COLO668 (cell line): Measurements from ENCODE around the gene G2E3.
"Not testable (repeated sequence)": the region's sequence is repeated elsewhere in the genome, so short reads cannot be mapped to it uniquely, and the experiment has no call there.

Experiments used
- DNase-seq: peaks from one replicate; lab custom pipeline; 2025; ENCODE audit not compliant: unreplicated experiment; lab: John Stamatoyannopoulos, UW

Gene G2E3

GRCh38 chr14:30559638-30560091, 707 bp downstream of the G2E3 start:
- DNase-seq: no peak

DNA sequence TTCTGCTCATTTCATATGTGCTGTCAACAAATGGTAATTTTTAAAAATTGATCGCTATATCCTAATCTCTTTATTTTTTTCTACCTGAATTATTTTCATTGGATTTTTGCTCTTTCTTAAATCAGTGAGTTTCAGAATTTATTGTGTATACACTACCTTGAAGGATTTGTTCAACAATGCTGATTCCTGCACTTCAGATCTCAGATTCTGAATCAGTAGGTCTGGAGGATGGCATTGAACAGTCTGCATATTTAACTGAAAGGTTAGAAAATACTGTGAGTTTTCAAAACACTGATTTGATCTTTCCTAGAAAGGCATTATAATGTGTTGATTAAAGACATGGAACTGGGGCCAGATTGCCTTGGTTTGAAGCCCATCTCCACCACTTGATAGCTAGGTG, 1.6 kb downstream of the G2E3 start:
- DNase-seq: no peak

GRCh38 chr14:30564235-30564867, 5.4 kb downstream of the G2E3 start:
- DNase-seq: no peak

GRCh38 chr14:30564868-30565248, 5.9 kb downstream of the G2E3 start:
- no peak for DNase-seq

DNA sequence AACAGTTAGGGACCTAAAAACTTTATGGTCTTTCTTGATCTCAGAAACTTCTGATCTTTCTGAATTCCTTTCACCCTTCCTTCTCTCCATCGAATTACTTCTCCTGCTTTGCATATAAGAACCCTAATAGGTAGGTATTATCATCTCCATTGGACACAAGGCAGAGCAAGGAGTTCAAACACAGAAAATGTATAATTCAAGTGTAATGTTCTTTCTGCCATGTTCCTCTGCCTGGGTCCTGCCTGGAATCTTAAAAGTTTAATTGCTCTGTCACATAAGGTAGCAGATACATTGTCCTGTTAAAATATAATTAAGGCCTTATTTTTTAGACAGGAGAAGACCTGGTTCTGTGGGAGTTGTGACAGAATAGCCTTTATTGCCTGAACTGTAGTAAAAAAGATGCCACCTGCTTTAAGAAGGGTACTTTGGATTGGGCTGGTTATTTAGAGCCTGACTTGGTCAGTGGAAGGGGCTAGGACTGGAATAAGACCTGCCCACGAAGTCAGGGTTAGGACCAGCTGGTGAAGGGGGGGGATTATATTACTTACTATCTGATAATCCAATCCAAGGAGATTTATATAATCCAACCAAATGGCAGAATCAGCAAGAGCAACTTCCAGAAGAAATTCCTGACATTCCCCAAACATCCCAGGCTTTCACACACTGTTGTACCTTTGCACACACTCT, 10.4 kb downstream of the G2E3 start:
- no peak for DNase-seq

DNA sequence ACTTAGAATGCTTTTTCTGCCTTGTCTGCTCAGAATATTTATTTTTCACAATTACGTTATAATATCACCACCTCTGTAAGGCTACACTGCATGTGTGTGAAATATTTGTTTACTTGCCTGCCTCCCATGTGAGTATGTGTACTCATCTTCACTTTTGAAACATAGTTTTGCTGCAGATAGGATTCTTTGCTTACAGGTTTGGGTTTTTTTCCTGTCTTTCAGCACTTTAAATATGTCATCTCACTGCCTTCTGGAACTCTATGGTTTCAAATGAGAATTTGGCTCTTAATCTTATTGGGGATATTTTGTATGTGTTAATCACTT, 10.9 kb downstream of the G2E3 start:
- DNase-seq: no peak

DNA sequence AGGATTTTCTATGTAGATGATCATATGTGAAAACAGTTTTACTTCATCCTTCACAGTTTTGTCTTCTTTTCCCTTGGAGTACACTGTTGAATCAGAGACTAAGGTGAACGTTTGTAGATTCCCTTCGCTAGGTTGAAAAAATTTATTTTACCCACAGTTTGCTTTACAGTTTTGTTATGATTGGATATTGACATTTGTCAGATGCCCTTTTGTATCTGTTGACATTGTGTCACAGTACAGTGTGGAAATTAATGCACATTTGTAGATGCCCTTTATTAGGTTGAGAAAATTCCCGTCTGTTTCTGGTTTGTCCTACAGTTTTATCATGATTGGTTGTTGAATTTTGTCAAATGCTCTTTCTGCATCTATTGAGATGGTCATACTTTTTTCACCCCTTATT, 13.3 kb downstream of the G2E3 start:
- no peak for DNase-seq

- no peak for DNase-seq
Measured at GRCh38 chr14:30572771-30573170, 13.8 kb downstream of the G2E3 start.

- no peak for DNase-seq
Measured at GRCh38 chr14:30573226-30573814, 14.4 kb downstream of the G2E3 start.

- no peak for DNase-seq
Measured at GRCh38 chr14:30573966-30574365, 15.0 kb downstream of the G2E3 start.

DNA sequence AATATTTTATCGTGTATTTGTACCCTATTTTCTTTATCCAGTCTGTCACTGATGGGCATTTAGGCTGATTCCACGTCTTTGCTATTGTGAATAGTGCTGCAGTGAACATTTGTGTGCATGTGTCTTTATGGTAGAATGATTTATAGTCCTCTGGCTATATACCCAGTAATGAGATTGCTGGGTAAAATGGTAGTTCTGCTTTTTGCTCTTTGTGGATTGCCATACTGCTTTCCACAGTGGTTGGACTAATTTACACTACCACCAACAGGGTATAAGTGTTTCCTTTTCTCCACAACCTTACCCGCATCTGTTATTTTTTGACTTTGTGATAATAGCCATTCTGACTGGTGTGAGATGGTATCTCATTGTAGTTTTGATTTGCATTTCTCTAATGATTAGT, 15.8 kb downstream of the G2E3 start:
- DNase-seq: not testable (repeated sequence)

- DNase-seq: not testable (repeated sequence)
Measured at GRCh38 chr14:30576333-30576732, 17.4 kb downstream of the G2E3 start.

DNA sequence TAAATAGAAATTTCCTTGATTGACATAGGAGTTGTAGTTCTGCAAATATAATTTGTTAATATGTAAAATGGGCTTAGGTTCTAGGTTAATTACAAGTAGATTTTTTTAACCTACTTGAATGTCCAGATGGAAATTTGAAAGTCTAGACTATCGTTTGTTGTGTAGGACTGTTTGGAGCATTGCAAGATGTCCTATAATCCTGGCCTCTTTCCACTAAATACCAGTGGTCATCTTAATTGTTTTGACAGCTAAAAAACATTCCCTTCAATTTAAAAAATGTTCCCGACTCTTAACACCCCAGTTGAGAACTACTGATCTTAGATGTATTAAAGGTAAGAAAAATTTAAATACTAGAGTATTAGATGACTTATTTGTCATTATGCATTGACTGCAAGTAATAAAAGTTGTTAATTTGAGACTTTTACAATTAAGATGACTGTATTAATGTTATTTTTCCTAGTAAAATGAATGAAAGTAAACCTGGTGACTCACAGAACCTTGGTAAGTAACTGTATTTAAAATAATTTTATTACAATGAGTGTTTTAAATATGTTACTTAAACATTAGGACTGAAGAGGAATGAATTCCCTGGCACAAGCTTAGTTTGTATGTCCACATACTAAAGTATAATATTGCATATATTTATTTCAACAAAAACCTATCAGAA, 21.8 kb downstream of the G2E3 start:
- no peak for DNase-seq

GRCh38 chr14:30581283-30581625, 22.3 kb downstream of the G2E3 start:
- no peak for DNase-seq

DNA sequence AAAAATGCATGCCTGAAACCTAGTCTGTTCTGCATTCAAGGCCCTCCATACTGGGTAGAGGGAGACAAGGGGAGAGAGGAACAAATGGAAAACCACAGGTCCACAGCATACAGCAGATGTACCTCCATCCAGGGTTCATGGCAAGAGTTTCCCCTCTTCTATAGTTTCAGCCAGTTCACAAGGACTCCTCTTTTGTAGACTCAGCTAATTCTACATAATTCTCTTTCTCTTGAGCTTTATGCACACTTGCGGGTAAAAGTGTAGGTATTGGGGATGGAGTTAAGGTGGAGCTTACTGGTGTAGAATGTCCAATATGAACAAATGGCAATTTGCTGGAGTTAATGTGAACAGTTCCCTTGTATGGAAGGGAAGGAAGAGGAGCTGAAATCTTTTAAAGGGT, 23.4 kb downstream of the G2E3 start:
- DNase-seq: no peak

DNA sequence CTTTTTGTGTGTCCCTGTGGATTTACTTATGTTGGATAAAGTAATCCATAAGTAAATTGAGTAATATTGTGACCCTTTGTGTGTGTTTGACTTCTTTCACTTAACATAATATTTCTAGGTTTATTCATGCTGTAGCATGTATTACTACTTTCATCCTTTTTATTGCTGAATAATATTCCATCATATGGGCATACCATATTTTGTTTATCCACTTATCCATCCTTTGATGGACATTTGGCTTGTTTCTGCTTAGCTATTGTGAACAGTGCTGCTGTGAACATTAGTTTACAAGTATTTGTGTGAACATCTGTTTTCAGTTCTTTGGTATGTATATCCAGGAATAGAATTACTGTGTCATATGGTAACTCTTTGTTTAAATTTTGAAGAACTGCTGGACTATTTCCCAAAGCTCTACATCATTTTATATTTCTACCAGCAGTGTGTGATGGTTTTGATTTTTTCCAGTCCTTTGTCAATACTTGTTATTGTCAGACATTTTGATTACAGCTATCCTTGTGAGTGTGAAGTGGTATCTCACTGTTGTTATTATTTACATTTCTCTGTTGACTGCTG, 25.2 kb downstream of the G2E3 start:
- no peak for DNase-seq

DNA sequence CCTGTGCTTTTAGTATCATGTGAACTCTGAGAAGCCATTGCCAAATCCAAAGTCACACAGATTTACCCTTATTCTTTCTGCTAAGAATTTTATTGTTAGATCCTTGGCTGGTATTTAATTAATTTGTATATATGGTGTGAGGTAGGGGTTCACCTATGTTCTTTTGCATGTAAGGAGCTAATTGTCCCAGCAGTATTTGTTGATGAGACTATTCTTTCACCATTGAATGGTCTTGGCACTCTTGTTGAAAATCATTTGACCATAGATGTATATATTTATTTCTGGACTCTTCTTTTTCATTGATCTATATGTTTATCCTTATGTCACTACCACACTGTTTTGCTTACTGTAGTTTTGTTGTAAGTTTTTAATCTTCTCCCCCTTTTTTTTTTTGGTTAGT, 26.2 kb downstream of the G2E3 start:
- no peak for DNase-seq

GRCh38 chr14:30587141-30587540, 28.2 kb downstream of the G2E3 start:
- no peak for DNase-seq

DNA sequence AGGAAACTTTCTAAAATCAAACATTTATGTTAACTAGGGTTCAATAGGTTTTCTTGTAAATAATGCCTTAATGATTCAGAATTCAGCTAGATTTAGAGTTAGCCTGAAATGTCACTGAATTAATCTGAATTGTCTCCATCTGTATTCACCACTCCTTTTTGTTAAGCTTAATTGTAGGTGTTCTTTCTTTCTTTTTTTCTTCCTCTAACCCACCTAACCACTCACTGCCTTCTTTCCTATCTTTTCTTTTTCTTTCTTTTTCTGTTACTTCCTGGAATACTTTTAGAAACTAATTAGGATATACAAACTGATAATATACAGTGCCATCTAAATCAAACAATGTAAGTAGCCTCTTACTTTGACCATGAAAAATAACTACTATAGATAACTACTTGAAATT, 29.9 kb downstream of the G2E3 start:
- no peak for DNase-seq

DNA sequence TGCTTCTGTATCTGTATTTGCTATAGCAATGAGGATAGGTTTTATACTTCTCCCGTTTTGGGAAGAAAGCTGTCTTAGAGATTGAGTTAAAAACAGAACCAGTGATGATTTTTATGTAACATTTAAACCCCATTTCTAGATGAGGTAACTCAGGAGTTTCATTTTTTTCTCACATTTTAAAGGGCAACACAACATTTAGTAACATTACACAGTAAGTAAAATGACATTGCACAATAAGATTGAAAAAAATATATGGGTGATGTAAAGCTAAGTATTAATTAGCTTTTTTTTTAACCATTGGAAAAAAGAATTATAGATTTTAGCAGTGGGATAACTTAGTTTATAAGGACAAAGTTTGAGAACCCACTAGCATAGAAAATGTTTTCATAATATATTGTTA, 38.0 kb downstream of the G2E3 start:
- DNase-seq: no peak

- no peak for DNase-seq
Measured at GRCh38 chr14:30597504-30597903, 38.5 kb downstream of the G2E3 start.
